Calu3 (cell line): ENCODE results near the gene PTPRR. TPM values are rescaled to one million over a fixed set of nuclear protein-coding genes. Genes with fewer than 3 reads are reported as not detected.

ENCODE experiments used
- BruUV-seq: library from RNA; stranded (reverse); fragments of 400-500 nt; replicated peaks from 2 replicates; lab custom pipeline; 2021; lab: Mats Ljungman, UMichigan
- CTCF ChIA-PET: fragments of 300-600 bp; sonication (Branson Sonifier 250); formaldehyde crosslinking; loops from one replicate; lab custom pipeline; 2022; ENCODE audit warnings: antibody characterized with exemption; lab: Charles Lee
- DNase-seq: peaks from one replicate; pipeline ENCODE4 v3.0.0; 2022
- H3K27ac Mint-ChIP-seq: one replicate; pipeline ENCODE4 v1.8.0; 2022; ENCODE audit warnings: mixed read lengths; ENCODE audit not compliant: unreplicated experiment
- H3K27me3 Mint-ChIP-seq: one replicate; pipeline ENCODE4 v1.8.0; 2022; ENCODE audit warnings: mixed read lengths; ENCODE audit not compliant: unreplicated experiment
- H3K36me3 Mint-ChIP-seq: one replicate; pipeline ENCODE4 v1.8.0; 2022; ENCODE audit warnings: mild to moderate bottlenecking, moderate library complexity, mixed read lengths; ENCODE audit not compliant: insufficient read depth, unreplicated experiment
- H3K4me1 Mint-ChIP-seq: one replicate; pipeline ENCODE4 v1.8.0; 2022; ENCODE audit warnings: mild to moderate bottlenecking, low read depth, mixed read lengths; ENCODE audit not compliant: unreplicated experiment
- H3K4me3 Mint-ChIP-seq: one replicate; pipeline ENCODE4 v1.8.0; 2022; ENCODE audit warnings: mild to moderate bottlenecking, low read depth, moderate library complexity, mixed read lengths; ENCODE audit not compliant: unreplicated experiment
- H3K9me3 Mint-ChIP-seq: one replicate; pipeline ENCODE4 v1.8.0; 2022; ENCODE audit warnings: low read depth, mixed read lengths; ENCODE audit not compliant: unreplicated experiment
- intact Hi-C: fragments of 100-400 bp; cut with micrococcal nuclease; formaldehyde crosslinking; loops from one replicate; pipeline ENCODE4 v1.10.0; 2022; ENCODE audit not compliant: unreplicated experiment
- total RNA-seq: library from RNA; stranded (reverse); gene quantifications from 2 replicates; pipeline ENCODE4 v1.2.3, GENCODE V29; 2022
- TF ChIP-seq, protein P1 (sequence below): fragments of 200-600 bp; IDR thresholded peaks from one replicate; pipeline ENCODE4 v1.8.0; 2022; ENCODE audit warnings: antibody characterized with exemption; ENCODE audit not compliant: unreplicated experiment

The PTPRR gene
- total RNA-seq, 1 experiment from 2014 or later = 39.1 TPM

DNA sequence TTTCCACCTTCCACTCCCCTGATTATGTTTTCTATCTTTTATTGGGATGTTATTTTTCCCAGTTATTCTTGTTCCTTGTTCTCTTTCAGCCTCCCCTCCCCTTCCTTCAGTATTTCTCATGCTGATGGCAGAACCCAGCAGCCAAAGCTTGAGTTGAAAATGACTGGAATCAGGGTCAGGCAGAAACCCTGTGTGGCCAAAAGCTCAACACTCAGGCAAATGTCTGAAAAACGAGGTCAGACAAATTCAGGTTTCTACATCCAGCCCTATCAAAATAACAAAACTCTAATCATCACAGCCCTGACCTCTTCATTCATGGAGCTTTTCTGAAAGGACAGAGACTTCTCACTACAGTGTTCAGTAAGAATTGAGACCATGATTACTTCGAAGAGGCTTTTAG is 134.6 kb downstream of the PTPRR start:
- CTCF ChIA-PET = no interaction called here
- H3K4me3 Mint-ChIP-seq = no peak overlapping the region
- DNase-seq = no peak
- no peak overlapping the region for H3K27ac Mint-ChIP-seq
- no peaks in the 10 kb centered on the region for H3K36me3 Mint-ChIP-seq
- TF ChIP-seq, protein P1, sequence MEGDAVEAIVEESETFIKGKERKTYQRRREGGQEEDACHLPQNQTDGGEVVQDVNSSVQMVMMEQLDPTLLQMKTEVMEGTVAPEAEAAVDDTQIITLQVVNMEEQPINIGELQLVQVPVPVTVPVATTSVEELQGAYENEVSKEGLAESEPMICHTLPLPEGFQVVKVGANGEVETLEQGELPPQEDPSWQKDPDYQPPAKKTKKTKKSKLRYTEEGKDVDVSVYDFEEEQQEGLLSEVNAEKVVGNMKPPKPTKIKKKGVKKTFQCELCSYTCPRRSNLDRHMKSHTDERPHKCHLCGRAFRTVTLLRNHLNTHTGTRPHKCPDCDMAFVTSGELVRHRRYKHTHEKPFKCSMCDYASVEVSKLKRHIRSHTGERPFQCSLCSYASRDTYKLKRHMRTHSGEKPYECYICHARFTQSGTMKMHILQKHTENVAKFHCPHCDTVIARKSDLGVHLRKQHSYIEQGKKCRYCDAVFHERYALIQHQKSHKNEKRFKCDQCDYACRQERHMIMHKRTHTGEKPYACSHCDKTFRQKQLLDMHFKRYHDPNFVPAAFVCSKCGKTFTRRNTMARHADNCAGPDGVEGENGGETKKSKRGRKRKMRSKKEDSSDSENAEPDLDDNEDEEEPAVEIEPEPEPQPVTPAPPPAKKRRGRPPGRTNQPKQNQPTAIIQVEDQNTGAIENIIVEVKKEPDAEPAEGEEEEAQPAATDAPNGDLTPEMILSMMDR = no peak
- no peaks in the 10 kb centered on the region for H3K27me3 Mint-ChIP-seq
- intact Hi-C loops = no loop called here
- no TSS peak for BruUV-seq
- no peaks in the 10 kb centered on the region for H3K4me1 Mint-ChIP-seq
- no peaks in the 10 kb centered on the region for H3K9me3 Mint-ChIP-seq

DNA sequence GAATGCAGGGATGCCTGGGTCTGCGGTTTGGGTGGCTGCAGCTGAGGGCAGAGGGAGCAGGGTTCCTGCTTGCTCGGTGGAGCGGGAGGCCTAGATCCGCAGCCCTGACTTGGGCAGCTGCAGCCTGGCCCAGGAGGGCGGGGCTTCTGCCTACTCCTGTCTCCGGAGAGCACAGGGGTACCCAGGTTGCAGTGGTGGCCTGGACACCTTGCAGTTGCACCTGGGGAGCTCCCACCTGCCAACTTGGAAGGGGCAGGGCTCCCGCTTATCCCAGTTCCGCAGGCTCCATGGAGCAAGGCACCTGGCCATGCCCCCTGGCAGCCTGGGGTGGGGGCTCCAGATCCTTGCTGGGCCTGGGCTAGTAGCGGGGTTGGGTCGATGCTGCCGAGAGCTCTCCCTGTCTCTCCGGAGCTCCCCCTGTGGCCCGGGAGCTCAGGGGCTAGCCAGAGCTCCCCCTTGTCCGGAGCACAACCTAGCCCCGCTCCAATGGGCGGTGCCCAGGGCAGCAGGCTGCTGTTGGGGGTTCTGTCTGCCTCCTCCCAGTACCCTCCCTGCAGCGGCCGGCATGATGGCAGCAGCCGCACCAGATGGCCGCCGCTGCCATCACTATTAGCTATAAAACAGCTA is 136.4 kb downstream of the PTPRR start:
- Mint-ChIP-seq H3K4me1 (no peaks in the 10 kb centered on the region), H3K36me3 (no peaks in the 10 kb centered on the region), H3K4me3 (no peak overlapping the region), H3K27ac (no peak overlapping the region), H3K27me3 (no peaks in the 10 kb centered on the region), H3K9me3 (no peaks in the 10 kb centered on the region)
- CTCF ChIA-PET = no interaction called here
- TF ChIP-seq, protein P1 = no peak
- intact Hi-C loops = no loop called here
- DNase-seq = no peak
- BruUV-seq = no TSS peak

DNA sequence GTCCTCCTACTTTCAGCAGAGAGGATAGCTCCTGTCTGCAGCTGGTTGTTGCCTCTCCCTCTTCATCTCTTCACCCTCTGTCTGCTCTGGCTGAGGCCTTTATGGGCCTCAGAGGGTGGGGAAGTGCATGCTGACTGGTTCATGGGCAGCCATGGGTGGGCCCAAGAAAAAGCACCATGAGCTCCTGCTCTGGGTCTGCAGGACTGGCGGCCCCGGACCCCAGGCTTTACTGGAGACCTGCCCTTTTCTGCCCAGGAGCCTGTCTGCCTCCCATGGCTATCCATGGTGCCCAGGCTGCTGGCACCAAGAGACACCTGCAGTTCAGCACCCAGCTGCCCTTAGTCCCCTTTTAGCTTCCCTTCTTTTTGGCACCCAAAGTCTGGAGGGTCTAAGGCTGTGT is 137.1 kb downstream of the PTPRR start:
- intact Hi-C loops = no loop called here
- Mint-ChIP-seq H3K4me1 (no peaks in the 10 kb centered on the region), H3K27me3 (no peaks in the 10 kb centered on the region), H3K4me3 (no peak overlapping the region), H3K9me3 (no peaks in the 10 kb centered on the region), H3K36me3 (no peaks in the 10 kb centered on the region), H3K27ac (no peak overlapping the region)
- no TSS peak for BruUV-seq
- TF ChIP-seq, protein P1 = no peak
- CTCF ChIA-PET = interaction anchor here (0.6 kb wide), 1 partner anchor 433 kb away, joined by 3 read pairs; no protein-coding TSS in a partner anchor
- no peak for DNase-seq

DNA sequence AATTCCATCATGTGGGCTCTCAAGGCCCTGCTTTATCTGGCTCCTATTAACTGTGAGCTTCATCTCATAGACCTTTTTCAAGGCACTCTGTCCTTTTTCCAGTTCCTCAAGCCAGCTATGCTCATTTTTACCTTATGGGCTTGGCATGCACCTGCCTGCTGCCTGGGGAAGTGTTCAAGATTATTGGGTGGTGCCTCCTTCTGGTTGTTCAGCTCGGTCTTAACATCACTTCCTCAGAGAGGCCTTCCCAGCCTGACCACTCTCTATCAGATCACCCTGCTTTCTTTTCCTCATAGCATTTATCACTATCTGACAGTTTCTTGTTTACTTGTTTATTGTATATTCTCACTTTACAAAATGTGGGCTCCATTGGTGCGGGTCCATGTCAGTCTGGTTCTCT is 141.3 kb downstream of the PTPRR start:
- no peak for DNase-seq
- Mint-ChIP-seq H3K36me3 (no peaks in the 10 kb centered on the region), H3K4me3 (no peak overlapping the region), H3K27ac (no peak overlapping the region), H3K9me3 (no peaks in the 10 kb centered on the region), H3K27me3 (no peaks in the 10 kb centered on the region), H3K4me1 (no peaks in the 10 kb centered on the region)
- TF ChIP-seq, protein P1 = no peak
- no TSS peak for BruUV-seq
- CTCF ChIA-PET = interaction anchor here (0.6 to 1.3 kb wide), 5 partner anchors 23 to 604 kb away, joined by 3 to 10 read pairs (median 6); no protein-coding TSS in a partner anchor
- intact Hi-C loops = no loop called here
